Activated naive CD4-positive, alpha-beta T cell treated with anti-CD3 and anti-CD28 coated beads, Interleukin-2, amount 50 U/mL, for 16 hours (primary cell): ENCODE results near the gene ELAVL3.
A peak's percentile ranks its signal among the peaks of the same experiment; 100 is the strongest.
"Not testable (repeated sequence)": the region's sequence is repeated elsewhere in the genome, so short reads cannot be mapped to it uniquely, and the experiment has no call there.

ENCODE experiments used
- DNase-seq: peaks from one replicate; pipeline ENCODE4 v3.0.0-alpha.2; 2020

Gene ELAVL3

GRCh38 chr19:11435057-11435832 is 45.6 kb downstream of the ELAVL3 start, which contains the start of the genes ODAD3 and PRKCSH:
TSS of gene ODAD3 (minus strand) at chr19:11435121. CDS start at chr19:11435016, 105 bp downstream.
TSS of gene PRKCSH (plus strand) at chr19:11435635. CDS start at chr19:11436118, 483 bp downstream.
- DNase-seq, result peak; percentile 98

- DNase-seq, result no peak
Measured at GRCh38 chr19:11434703-11435056, 46.2 kb downstream of the ELAVL3 start.

- DNase-seq, result not testable (repeated sequence)
Measured at GRCh38 chr19:11433526-11433925, 47.3 kb downstream of the ELAVL3 start.

- DNase-seq, result no peak
Measured at GRCh38 chr19:11426656-11427055, 54.2 kb downstream of the ELAVL3 start.

- DNase-seq, result no peak
Measured at GRCh38 chr19:11425719-11426457, 55.0 kb downstream of the ELAVL3 start.

GRCh38 chr19:11423791-11424181 is 57.1 kb downstream of the ELAVL3 start:
- no peak for DNase-seq

GRCh38 chr19:11423164-11423790 is 57.6 kb downstream of the ELAVL3 start:
- DNase-seq, result no peak

- DNase-seq, result peak; percentile 49
Measured at GRCh38 chr19:11422163-11423065, 58.4 kb downstream of the ELAVL3 start.

GRCh38 chr19:11421371-11422098 is 59.3 kb downstream of the ELAVL3 start:
- peak; percentile 39 for DNase-seq

GRCh38 chr19:11420429-11421370 is 60.1 kb downstream of the ELAVL3 start:
- DNase-seq, result no peak

GRCh38 chr19:11418549-11419506 is 62.0 kb downstream of the ELAVL3 start, which contains the start of gene RGL3:
TSS of gene RGL3 (minus strand) at chr19:11419314. CDS start at chr19:11419278, 36 bp downstream.
- DNase-seq, result no peak

- no peak for DNase-seq
Measured at GRCh38 chr19:11418094-11418548, 62.7 kb downstream of the ELAVL3 start.

- DNase-seq, result no peak
Measured at GRCh38 chr19:11416346-11417052, 64.3 kb downstream of the ELAVL3 start.

GRCh38 chr19:11414544-11414943 is 66.3 kb downstream of the ELAVL3 start:
- no peak for DNase-seq

- DNase-seq, result no peak
Measured at GRCh38 chr19:11410682-11411081, 70.2 kb downstream of the ELAVL3 start.

GRCh38 chr19:11408591-11408990 is 72.3 kb downstream of the ELAVL3 start:
- no peak for DNase-seq

- DNase-seq, result not testable (repeated sequence)
Measured at GRCh38 chr19:11406703-11407236, 74.1 kb downstream of the ELAVL3 start.
